HepG2 (cell line): ENCODE measurements around the gene DTHD1. TPM values are rescaled to one million over a fixed set of nuclear protein-coding genes. Genes with fewer than 3 reads are reported as not detected.

Experiments used
- ATAC-seq: fragments of 200-7000 bp; cut with Tn5 transposase; 3 replicates; pipeline ENCODE4 v1.9.1; 2020; ENCODE audit warnings: mild to moderate bottlenecking, moderate library complexity
- BruUV-seq: library from RNA; stranded (reverse); fragments of 400-500 nt; replicated peaks from 2 replicates; lab custom pipeline; 2021; lab: Mats Ljungman, UMichigan
- CTCF ChIA-PET: fragments of 300-600 bp; formaldehyde crosslinking; extraction: SDS; loops from one replicate; lab custom pipeline; 2021; ENCODE audit warnings: low total read pairs, inconsistent platforms, low intra/inter-chr PET ratio; lab: Yijun Ruan, JAX
- POLR2A ChIA-PET: fragments of 350-600 bp; sonication (Branson Sonifier 250); formaldehyde crosslinking; loops from one replicate; lab custom pipeline; 2020; ENCODE audit warnings: antibody characterized with exemption, inconsistent platforms; lab: Yijun Ruan, JAX
- DNase-seq: peaks from one replicate; pipeline ENCODE4 v3.0.0-alpha.2; 2015; ENCODE audit warnings: low spot score
- FAIRE-seq: peaks from 3 replicates; lab custom pipeline; 2011; peaks lifted over from hg19 to GRCh38; lab: Jason Lieb, UNC
- H2AFZ ChIP-seq: one replicate; pipeline ENCODE4 v1.6.1; 2011; ENCODE audit warnings: low read length, inconsistent platforms
- H3K27ac ChIP-seq: fragments of 300-600 bp; 3 replicates; pipeline ENCODE4 v1.8.0; 2011; ENCODE audit warnings: mixed run types, mild to moderate bottlenecking, mixed read lengths, low read length, inconsistent platforms; ENCODE audit not compliant: insufficient read depth; ENCODE audit errors: extremely low read length
- H3K27me3 ChIP-seq, 2 experiments: fragments of 200-600 bp in 1 of 2; 2 replicates in 1 of 2; 3 replicates in 1 of 2; pipeline versions ENCODE4 v1.6.0 to v1.8.0; 2011; ENCODE audit warnings: low read length in 2 of 2, mild to moderate bottlenecking in 2 of 2, moderate library complexity in 2 of 2, inconsistent platforms in 1 of 2; ENCODE audit not compliant: insufficient read depth in 2 of 2, control insufficient read depth in 1 of 2
- H3K36me3 ChIP-seq, 2 experiments: fragments of 200-600 bp in 1 of 2; replicated peaks in 1 of 2; 2 replicates in 1 of 2; 3 replicates in 1 of 2; pipeline versions ENCODE4 v1.5.1 to v1.8.0; 2011; ENCODE audit warnings: low read length in 2 of 2, inconsistent platforms in 1 of 2; ENCODE audit not compliant: insufficient read depth in 2 of 2, control insufficient read depth in 1 of 2
- H3K4me1 ChIP-seq: 2 replicates; pipeline ENCODE4 v1.5.1; 2012; ENCODE audit warnings: low read length, inconsistent platforms; ENCODE audit not compliant: insufficient read depth
- H3K4me2 ChIP-seq: 2 replicates; pipeline ENCODE4 v1.6.0; 2011; ENCODE audit warnings: low read depth, low read length, inconsistent platforms
- H3K4me3 ChIP-seq, 3 experiments: fragments of 200-600 bp in 1 of 3; sonication (generic), shearing (Covaris generic) in 1 of 3; replicated peaks in 1 of 3; 2 replicates each; pipeline ENCODE4 v1.5.1; 2011 to 2016; ENCODE audit warnings: low read length in 3 of 3, inconsistent platforms in 2 of 3, low read depth in 2 of 3, mild to moderate bottlenecking in 2 of 3, control low read depth in 1 of 3, mixed read lengths in 1 of 3; ENCODE audit not compliant: insufficient read depth in 1 of 3
- H3K79me2 ChIP-seq: one replicate; pipeline ENCODE4 v1.6.1; 2011; ENCODE audit warnings: low read length, inconsistent platforms; ENCODE audit not compliant: insufficient read depth
- H3K9ac ChIP-seq: 2 replicates; pipeline ENCODE4 v1.6.0; 2011; ENCODE audit warnings: mild to moderate bottlenecking, low read depth, low read length, inconsistent platforms; ENCODE audit not compliant: insufficient read depth
- H3K9me3 ChIP-seq: 2 replicates; pipeline ENCODE4 v1.5.1; 2012; ENCODE audit warnings: mild to moderate bottlenecking, low read length
- H4K20me1 ChIP-seq: 2 replicates; pipeline ENCODE4 v1.6.0; 2011; ENCODE audit warnings: inconsistent platforms, mild to moderate bottlenecking, low read length, moderate library complexity; ENCODE audit not compliant: insufficient read depth
- ADNP ChIP-seq: sonication (generic); formaldehyde crosslinking; IDR thresholded peaks from 2 replicates; pipeline ENCODE4 v1.4.0; 2020; ENCODE audit warnings: missing genetic modification reagents
- MAFK ChIP-seq, 2 experiments: IDR thresholded peaks in 1 of 2; conservative IDR thresholded peaks in 1 of 2; 2 replicates each; pipeline ENCODE4 v1.6.1; 2011; ENCODE audit warnings: improper control_type of control experiment in 2 of 2, low read length in 2 of 2
- MXI1 ChIP-seq: IDR thresholded peaks from 3 replicates; pipeline ENCODE4 v1.6.1; 2012; ENCODE audit warnings: low read depth, low read length, inconsistent platforms, borderline replicate concordance
- NBN ChIP-seq: fragments of 450-650 bp; conservative IDR thresholded peaks from 2 replicates; pipeline ENCODE4 v1.6.1; 2017
- NFYC ChIP-seq: IDR thresholded peaks from 2 replicates; pipeline ENCODE4 v1.6.1; 2016; ENCODE audit warnings: missing genetic modification reagents, missing compliant biosample characterization
- SALL1 ChIP-seq: sonication (generic); formaldehyde crosslinking; IDR thresholded peaks from 2 replicates; pipeline ENCODE4 v1.8.0; 2022; ENCODE audit warnings: mild to moderate bottlenecking, missing genetic modification reagents
- SIN3B ChIP-seq: fragments of 150-350 bp; IDR thresholded peaks from 2 replicates; pipeline ENCODE4 v1.6.1; 2014; ENCODE audit warnings: low read length
- STAT5B ChIP-seq: sonication (generic); formaldehyde crosslinking; IDR thresholded peaks from 2 replicates; pipeline ENCODE4 v1.4.0; 2020; ENCODE audit warnings: missing genetic modification reagents
- ZNF101 ChIP-seq: sonication (generic); formaldehyde crosslinking; IDR thresholded peaks from 2 replicates; pipeline ENCODE4 v1.4.0; 2020; ENCODE audit warnings: mild to moderate bottlenecking, low read depth, missing genetic modification reagents, borderline replicate concordance
- ZNF136 ChIP-seq: sonication (generic); formaldehyde crosslinking; IDR thresholded peaks from 2 replicates; pipeline ENCODE4 v1.8.1; 2022; ENCODE audit warnings: low read depth, mild to moderate bottlenecking, moderate library complexity, missing genetic modification reagents
- ZNF17 ChIP-seq: sonication (generic); formaldehyde crosslinking; IDR thresholded peaks from 2 replicates; pipeline ENCODE4 v1.5.0; 2020; ENCODE audit warnings: mild to moderate bottlenecking, missing genetic modification reagents
- ZNF276 ChIP-seq: sonication (generic); formaldehyde crosslinking; IDR thresholded peaks from 2 replicates; pipeline ENCODE4 v1.4.0; 2020; ENCODE audit warnings: mild to moderate bottlenecking, low read depth, missing genetic modification reagents
- ZNF513 ChIP-seq: sonication (generic); formaldehyde crosslinking; conservative IDR thresholded peaks from 2 replicates; pipeline ENCODE4 v1.5.0; 2020; ENCODE audit warnings: missing genetic modification reagents
- ZNF557 ChIP-seq: sonication (generic); formaldehyde crosslinking; IDR thresholded peaks from 2 replicates; pipeline ENCODE4 v1.4.0; 2020; ENCODE audit warnings: missing genetic modification reagents
- ZNF879 ChIP-seq: sonication (generic); formaldehyde crosslinking; IDR thresholded peaks from 2 replicates; pipeline ENCODE4 v1.8.1; 2023; ENCODE audit warnings: missing genetic modification reagents
- WGBS: methylation state at CpG from one replicate; pipeline ENCODE4 v1.1.6; 2017; ENCODE audit warnings: low lambda C conversion rate; 5-methylcytosine and 5-hydroxymethylcytosine counted together
- in situ Hi-C: cut with HindIII; loops from 2 replicates; pipeline ENCODE4 v1.10.0; 2017; ENCODE audit warnings: low pct_unique_long_range_greater_than_20kb; ENCODE audit not compliant: extremely low pct_ligation_motif_present
- intact Hi-C: fragments of 100-400 bp; cut with micrococcal nuclease; formaldehyde crosslinking; loops from one replicate; pipeline ENCODE4 v1.10.0; 2022; ENCODE audit not compliant: unreplicated experiment
- polyA plus RNA-seq, 8 experiments: library from polyadenylated mRNA; depleted of rRNA in 3 of 8; stranded (reverse) in 7 of 8; unstranded in 1 of 8; fragments of >200 nt; fragmentation: Illumina TruSeq in 4 of 8; extraction: Trizol in 4 of 8; gene quantifications; 2 replicates each; pipeline versions ENCODE4 v1.2.1 to v1.2.3, GENCODE V29; 2011 to 2016; ENCODE audit warnings: low read depth in 4 of 8, missing spikeins in 1 of 8, mixed read lengths in 1 of 8; ENCODE audit not compliant: insufficient read depth in 1 of 8
- total RNA-seq, 5 experiments: library from RNA; depleted of rRNA; stranded (reverse); fragments of >200 nt; fragmentation: Illumina TruSeq; extraction: Trizol; gene quantifications; 2 replicates each; pipeline ENCODE4 v1.2.3, GENCODE V29; 2016; ENCODE audit warnings: low read depth in 1 of 5
- TF ChIP-seq, protein P1 (sequence below): IDR thresholded peaks from 2 replicates; pipeline ENCODE4 v1.6.1; 2018; ENCODE audit warnings: missing genetic modification reagents, mild to moderate bottlenecking, missing compliant biosample characterization
- TF ChIP-seq, protein P2 (sequence below): IDR thresholded peaks from 2 replicates; pipeline ENCODE4 v1.6.1; 2016
- TF ChIP-seq, protein P3 (sequence below): sonication (generic); formaldehyde crosslinking; IDR thresholded peaks from 2 replicates; pipeline ENCODE4 v1.8.0; 2022; ENCODE audit warnings: mild to moderate bottlenecking, missing genetic modification reagents, moderate library complexity

DTHD1 gene
- total and polyA plus RNA-seq, 2 of the 13 experiments (the other 11 are each of a cell fraction or from before 2014, with no cell fraction given), result not detected

DNA sequence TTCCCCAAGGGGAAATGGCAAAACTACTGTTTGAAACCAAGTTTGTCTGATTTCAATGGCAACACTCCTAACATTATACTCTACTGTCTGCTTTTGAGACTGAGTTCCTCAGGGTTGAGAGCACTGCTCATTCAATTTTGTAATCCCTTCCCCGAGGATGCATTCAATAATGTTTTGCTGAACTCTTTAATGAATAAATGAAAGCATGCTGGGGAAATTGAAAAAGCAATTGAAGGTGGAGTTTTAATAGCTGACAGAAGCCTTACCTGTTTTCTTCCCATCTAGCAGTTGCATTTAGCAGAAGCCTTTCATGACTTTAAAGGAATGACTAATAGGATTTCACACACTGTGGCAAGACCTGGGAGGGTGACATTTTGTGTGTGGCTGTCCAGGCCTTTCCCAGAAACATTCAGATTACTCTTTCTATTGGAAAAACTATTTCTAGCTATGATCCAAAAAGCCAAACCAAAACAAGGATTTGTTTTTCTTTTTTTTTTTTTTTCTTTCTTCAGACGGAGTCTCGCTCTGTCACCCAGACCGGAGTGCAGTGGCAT lies 45.1 kb downstream of the DTHD1 start:
- TF ChIP-seq MAFK (conservative IDR thresholded peaks at IDR 0.05 in 1 of 2, IDR thresholded peaks at IDR 0.05 in 1 of 2; ENCODE audit: low read length in 2 of 2) (no peak), ZNF136 (CRISPR knock-in tag) (no peak), ZNF101 (no peak), STAT5B (CRISPR knock-in tag) (no peak), SALL1 (CRISPR knock-in tag) (no peak), NBN (no peak), MXI1 (no peak), ADNP (CRISPR knock-in tag) (no peak), ZNF557 (no peak), NFYC (no peak), ZNF17 (CRISPR knock-in tag) (no peak), SIN3B (no peak), ZNF513 (no peak), ZNF276 (CRISPR knock-in tag) (no peak), ZNF879 (CRISPR knock-in tag) (no peak)
- TF ChIP-seq, protein P1, sequence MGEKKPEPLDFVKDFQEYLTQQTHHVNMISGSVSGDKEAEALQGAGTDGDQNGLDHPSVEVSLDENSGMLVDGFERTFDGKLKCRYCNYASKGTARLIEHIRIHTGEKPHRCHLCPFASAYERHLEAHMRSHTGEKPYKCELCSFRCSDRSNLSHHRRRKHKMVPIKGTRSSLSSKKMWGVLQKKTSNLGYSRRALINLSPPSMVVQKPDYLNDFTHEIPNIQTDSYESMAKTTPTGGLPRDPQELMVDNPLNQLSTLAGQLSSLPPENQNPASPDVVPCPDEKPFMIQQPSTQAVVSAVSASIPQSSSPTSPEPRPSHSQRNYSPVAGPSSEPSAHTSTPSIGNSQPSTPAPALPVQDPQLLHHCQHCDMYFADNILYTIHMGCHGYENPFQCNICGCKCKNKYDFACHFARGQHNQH, result no peak
- TF ChIP-seq, protein P2, sequence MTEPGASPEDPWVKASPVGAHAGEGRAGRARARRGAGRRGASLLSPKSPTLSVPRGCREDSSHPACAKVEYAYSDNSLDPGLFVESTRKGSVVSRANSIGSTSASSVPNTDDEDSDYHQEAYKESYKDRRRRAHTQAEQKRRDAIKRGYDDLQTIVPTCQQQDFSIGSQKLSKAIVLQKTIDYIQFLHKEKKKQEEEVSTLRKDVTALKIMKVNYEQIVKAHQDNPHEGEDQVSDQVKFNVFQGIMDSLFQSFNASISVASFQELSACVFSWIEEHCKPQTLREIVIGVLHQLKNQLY (CRISPR knock-in tag), result no peak
- TF ChIP-seq, protein P3, sequence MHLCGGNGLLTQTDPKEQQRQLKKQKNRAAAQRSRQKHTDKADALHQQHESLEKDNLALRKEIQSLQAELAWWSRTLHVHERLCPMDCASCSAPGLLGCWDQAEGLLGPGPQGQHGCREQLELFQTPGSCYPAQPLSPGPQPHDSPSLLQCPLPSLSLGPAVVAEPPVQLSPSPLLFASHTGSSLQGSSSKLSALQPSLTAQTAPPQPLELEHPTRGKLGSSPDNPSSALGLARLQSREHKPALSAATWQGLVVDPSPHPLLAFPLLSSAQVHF (CRISPR knock-in tag), result no peak
- WGBS, result 65% methylated on average over 4 of the region's 4 CpGs
- FAIRE-seq, result no peak
- H3K27me3 ChIP-seq, result no peaks in the 10 kb centered on the region
- intact Hi-C loops, result no loop called here
- H2AFZ ChIP-seq, result no peak overlapping the region
- H3K9ac ChIP-seq, result no peak overlapping the region
- no peak for ATAC-seq
- no TSS peak for BruUV-seq
- no peak overlapping the region for H3K27ac ChIP-seq
- POLR2A ChIA-PET, result no interaction called here
- in situ Hi-C loops, result no loop called here
- CTCF ChIA-PET, result no interaction called here
- no peak for DNase-seq
- H3K9me3 ChIP-seq, result no peaks in the 10 kb centered on the region
- H3K79me2 ChIP-seq, result no peaks in the 10 kb centered on the region
- no peaks in the 10 kb centered on the region for H3K36me3 ChIP-seq
- no peak overlapping the region for H3K4me3 ChIP-seq
- H3K4me2 ChIP-seq, result no peak overlapping the region
- no peaks in the 10 kb centered on the region for H4K20me1 ChIP-seq
- H3K4me1 ChIP-seq, result no peaks in the 10 kb centered on the region
